Epithelial cell of proximal tubule (primary cell): ENCODE data around the gene RAD51B. TPM values are rescaled to one million over a fixed set of nuclear protein-coding genes. Genes with fewer than 3 reads are reported as not detected.

Experiments
- DNase-seq: peaks from one replicate; pipeline ENCODE4 v3.0.0-alpha.2; 2011; ENCODE audit warnings: low read depth
- H3K4me3 ChIP-seq: 2 replicates; pipeline ENCODE4 v1.5.1; 2011; ENCODE audit warnings: low read depth, mild to moderate bottlenecking, low read length
- total RNA-seq: library from RNA; depleted of rRNA; stranded (reverse); fragments of >200 nt; gene quantifications from 2 replicates; pipeline ENCODE4 v1.2.3, GENCODE V29; 2015
- TF ChIP-seq, protein P1 (sequence below): conservative IDR thresholded peaks from 2 replicates; pipeline ENCODE4 v1.5.1; 2012; ENCODE audit warnings: low read depth, mild to moderate bottlenecking, low read length

Gene RAD51B
- total RNA-seq, 1 donor from 2014 or later, result 6.3 TPM

GRCh38 chr14:68364792-68365192, 545.2 kb downstream of the RAD51B start:
- TF ChIP-seq, protein P1, sequence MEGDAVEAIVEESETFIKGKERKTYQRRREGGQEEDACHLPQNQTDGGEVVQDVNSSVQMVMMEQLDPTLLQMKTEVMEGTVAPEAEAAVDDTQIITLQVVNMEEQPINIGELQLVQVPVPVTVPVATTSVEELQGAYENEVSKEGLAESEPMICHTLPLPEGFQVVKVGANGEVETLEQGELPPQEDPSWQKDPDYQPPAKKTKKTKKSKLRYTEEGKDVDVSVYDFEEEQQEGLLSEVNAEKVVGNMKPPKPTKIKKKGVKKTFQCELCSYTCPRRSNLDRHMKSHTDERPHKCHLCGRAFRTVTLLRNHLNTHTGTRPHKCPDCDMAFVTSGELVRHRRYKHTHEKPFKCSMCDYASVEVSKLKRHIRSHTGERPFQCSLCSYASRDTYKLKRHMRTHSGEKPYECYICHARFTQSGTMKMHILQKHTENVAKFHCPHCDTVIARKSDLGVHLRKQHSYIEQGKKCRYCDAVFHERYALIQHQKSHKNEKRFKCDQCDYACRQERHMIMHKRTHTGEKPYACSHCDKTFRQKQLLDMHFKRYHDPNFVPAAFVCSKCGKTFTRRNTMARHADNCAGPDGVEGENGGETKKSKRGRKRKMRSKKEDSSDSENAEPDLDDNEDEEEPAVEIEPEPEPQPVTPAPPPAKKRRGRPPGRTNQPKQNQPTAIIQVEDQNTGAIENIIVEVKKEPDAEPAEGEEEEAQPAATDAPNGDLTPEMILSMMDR, result no peak
- no peak for DNase-seq
- no peak overlapping the region for H3K4me3 ChIP-seq

GRCh38 chr14:68365228-68365627, 545.6 kb downstream of the RAD51B start:
- no peak overlapping the region for H3K4me3 ChIP-seq
- no peak for DNase-seq
- TF ChIP-seq, protein P1, result no peak

GRCh38 chr14:68366656-68367055, 547.1 kb downstream of the RAD51B start:
- TF ChIP-seq, protein P1, result no peak
- no peak for DNase-seq
- no peak overlapping the region for H3K4me3 ChIP-seq

DNA sequence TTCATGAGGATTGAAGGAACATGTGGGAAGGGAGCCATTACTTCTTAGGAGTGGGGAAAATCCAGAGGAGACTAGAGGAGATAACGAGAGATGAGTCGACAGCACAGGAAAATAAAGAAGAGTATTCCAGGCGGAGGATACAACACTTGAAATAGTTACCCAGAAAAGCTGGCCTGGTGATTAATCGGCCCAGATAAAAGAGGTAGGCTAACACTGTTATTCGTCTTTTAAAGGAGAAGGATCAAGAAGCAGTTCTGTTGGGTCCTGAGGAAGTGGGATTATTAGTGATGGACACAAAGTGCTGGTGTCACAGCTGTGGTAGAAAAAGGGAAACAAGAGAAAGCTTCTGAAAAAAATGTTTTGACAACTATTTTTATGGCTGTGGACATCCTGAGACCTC, 548.0 kb downstream of the RAD51B start:
- no peak for DNase-seq
- TF ChIP-seq, protein P1, result no peak
- H3K4me3 ChIP-seq, result no peak overlapping the region

- no peak overlapping the region for H3K4me3 ChIP-seq
- TF ChIP-seq, protein P1, result no peak
- no peak for DNase-seq
Measured at GRCh38 chr14:68368850-68369249, 549.3 kb downstream of the RAD51B start.

DNA sequence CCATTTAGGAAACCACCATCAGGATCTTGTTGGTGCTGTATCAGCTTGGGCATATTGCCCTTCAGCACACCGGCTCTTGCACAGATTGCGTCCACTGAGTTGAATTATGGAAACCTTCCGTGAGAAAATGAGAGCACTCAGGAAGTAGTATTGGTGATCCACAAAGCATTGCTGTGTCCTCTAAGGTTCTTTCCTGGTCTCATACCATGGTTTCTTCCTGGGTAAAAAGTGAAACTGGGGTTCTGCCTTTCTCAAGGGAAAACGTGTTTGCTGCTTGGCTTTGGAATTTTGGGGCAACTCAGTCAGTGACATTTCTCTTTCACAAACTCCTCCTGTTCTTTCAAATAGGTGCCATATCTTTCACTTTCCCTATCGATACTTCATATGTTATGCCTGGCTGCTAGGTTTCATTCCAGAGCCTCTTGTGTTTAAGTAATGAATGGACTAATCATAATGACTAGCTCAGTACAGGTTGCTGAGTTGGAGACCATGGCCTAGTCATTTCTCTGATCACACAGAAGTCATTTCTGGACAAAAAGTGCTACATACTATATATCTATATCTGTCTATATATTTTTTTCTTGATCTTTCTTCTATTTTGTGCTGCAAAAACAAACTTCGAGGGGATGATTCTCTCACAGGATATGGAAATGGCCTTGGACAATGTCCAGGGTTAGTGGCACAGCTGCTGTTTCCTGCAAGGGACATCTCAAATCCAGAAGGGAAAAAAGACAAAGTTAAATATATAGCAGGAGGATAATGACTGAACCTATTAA, 549.9 kb downstream of the RAD51B start:
- TF ChIP-seq, protein P1, result no peak
- H3K4me3 ChIP-seq, result no peak overlapping the region
- no peak for DNase-seq

DNA sequence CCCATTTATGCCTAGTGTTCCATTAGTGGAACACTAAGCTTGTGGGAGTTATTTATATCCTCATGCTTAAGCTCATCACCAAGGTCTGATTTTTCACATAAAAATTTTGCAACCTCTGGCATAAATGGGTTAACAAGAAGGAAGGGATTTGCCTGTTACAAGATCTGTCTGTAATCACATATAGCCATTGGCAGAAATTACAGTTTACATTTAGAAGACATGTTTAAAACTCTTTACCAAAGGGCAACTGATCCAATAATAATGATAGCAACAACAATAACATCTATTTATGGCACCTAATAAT, 550.4 kb downstream of the RAD51B start:
- no peak overlapping the region for H3K4me3 ChIP-seq
- DNase-seq, result no peak
- TF ChIP-seq, protein P1, result no peak
